ENCODE data around the gene MEAK7.

MEAK7 gene, protein sequence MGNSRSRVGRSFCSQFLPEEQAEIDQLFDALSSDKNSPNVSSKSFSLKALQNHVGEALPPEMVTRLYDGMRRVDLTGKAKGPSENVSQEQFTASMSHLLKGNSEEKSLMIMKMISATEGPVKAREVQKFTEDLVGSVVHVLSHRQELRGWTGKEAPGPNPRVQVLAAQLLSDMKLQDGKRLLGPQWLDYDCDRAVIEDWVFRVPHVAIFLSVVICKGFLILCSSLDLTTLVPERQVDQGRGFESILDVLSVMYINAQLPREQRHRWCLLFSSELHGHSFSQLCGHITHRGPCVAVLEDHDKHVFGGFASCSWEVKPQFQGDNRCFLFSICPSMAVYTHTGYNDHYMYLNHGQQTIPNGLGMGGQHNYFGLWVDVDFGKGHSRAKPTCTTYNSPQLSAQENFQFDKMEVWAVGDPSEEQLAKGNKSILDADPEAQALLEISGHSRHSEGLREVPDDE

GRCh38 chr16:84504420-84505248 lies at the start of gene MEAK7:
Gene MEAK7, minus strand, starts transcription at chr16:84504659. Its CDS starts 6,573 bp downstream, at chr16:84498086.
- no peak for TF ChIP-seq CTCF (IDR thresholded peaks at IDR 0.05; ENCODE audit: low read depth, low read length, missing control alignments)
- peak; percentile 97 for DNase-seq (ENCODE audit: low read depth)
- H3K4me3 ChIP-seq (ENCODE audit: low read depth, low read length): peak within 1 kb of the TSS; percentile 55
- in situ Hi-C loops (cut with HindIII; ENCODE audit: low sequenced_read_pairs): loop anchor here (25.0 kb wide), 1 partner anchor 233 kb away; no protein-coding TSS in a partner anchor

DNA sequence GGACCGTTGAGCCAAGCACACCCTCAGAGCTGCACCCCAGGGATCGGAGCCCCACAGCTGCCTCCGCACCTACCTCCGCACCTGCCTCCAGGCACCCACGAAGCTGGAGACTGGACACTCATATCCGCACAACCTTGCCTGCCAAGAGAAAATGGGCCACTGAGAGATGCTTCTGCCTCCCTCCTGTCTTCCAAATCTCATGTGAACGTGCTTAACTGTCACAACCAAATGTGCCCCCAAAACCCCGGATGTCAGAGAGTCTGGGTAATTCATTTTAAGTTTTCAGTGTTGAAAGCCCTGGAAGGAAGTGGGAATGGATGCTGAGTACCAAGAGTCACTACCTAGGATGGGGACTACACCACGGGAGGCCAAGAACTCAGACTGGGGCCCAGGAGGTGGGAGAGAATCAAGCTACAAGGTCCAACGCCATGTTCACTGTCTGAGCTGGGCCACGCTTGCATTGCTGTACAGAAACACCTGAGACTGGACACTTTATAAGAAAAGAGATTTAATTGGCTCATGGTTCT lies 49.5 kb upstream of the MEAK7 start:
- DNase-seq (ENCODE audit: low read depth): no peak
- no peak for TF ChIP-seq CTCF (IDR thresholded peaks at IDR 0.05; ENCODE audit: low read depth, low read length, missing control alignments)
- in situ Hi-C loops (cut with HindIII; ENCODE audit: low sequenced_read_pairs): no loop called here
- no peak overlapping the region for H3K4me3 ChIP-seq (ENCODE audit: low read depth, low read length)

DNA sequence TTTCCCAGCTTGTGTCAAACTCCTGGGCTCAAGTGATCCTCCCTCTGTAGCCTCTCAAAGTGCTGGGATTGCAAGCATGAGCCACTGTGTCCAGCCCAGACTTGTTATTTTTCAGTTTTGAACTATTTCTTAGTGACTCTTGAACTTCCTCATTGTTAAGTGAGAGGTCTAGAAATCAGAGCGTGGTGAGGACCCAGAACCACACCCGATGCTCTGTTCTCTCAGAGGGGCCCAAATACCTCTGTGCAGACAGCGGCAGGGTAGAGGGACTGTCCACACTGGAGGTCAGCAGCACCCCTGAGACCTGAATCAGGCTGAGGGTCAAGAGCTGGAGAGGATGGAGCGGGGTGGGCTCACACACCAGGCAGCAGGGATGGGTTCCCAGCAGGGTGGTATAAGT lies 47.7 kb upstream of the MEAK7 start:
- H3K4me3 ChIP-seq (ENCODE audit: low read depth, low read length): no peak overlapping the region
- no peak for TF ChIP-seq CTCF (IDR thresholded peaks at IDR 0.05; ENCODE audit: low read depth, low read length, missing control alignments)
- in situ Hi-C loops (cut with HindIII; ENCODE audit: low sequenced_read_pairs): no loop called here
- DNase-seq (ENCODE audit: low read depth): no peak

DNA sequence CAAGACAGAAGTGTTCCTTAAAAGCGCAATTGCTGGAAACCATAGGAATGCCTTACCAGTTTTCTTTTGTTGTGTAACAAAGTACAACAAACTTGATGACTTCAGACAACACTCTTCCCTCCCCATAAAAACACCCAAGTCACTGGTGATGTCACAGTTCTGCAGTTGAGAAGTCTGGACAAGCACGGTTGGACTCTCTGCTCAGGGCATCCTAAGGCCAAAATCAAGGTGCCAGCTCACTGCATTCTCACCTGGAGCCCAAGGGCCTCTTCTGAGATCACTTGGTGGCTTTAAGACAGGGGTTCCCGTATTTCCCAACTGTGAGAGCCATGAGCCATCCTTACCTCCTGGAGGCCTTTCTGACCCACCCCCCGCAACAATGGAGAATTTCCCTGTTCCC lies 45.6 kb upstream of the MEAK7 start:
- no peak for DNase-seq (ENCODE audit: low read depth)
- no peak for TF ChIP-seq CTCF (IDR thresholded peaks at IDR 0.05; ENCODE audit: low read depth, low read length, missing control alignments)
- in situ Hi-C loops (cut with HindIII; ENCODE audit: low sequenced_read_pairs): no loop called here
- H3K4me3 ChIP-seq (ENCODE audit: low read depth, low read length): no peak overlapping the region

GRCh38 chr16:84548971-84549844 lies 44.7 kb upstream of the MEAK7 start:
- no peak for DNase-seq (ENCODE audit: low read depth)
- no peak overlapping the region for H3K4me3 ChIP-seq (ENCODE audit: low read depth, low read length)

More at GRCh38 chr16:84548971-84549844, 44.7 kb upstream of the MEAK7 start:
- TF ChIP-seq CTCF (IDR thresholded peaks at IDR 0.05; ENCODE audit: low read depth, low read length, missing control alignments): no peak
- in situ Hi-C loops (cut with HindIII; ENCODE audit: low sequenced_read_pairs): no loop called here
